CD4-positive, alpha-beta memory T cell (primary cell): ENCODE results near the gene TGFB1. TPM values are rescaled to one million over a fixed set of nuclear protein-coding genes. Genes with fewer than 3 reads are reported as not detected.

ENCODE experiments used
- CTCF ChIA-PET: fragments of 350-600 bp; sonication (Branson Sonifier 250); formaldehyde crosslinking; loops from one replicate; lab custom pipeline; 2021; ENCODE audit warnings: inconsistent platforms; ENCODE audit not compliant: partially characterized antibody; lab: Charles Lee
- POLR2A ChIA-PET: fragments of 350-600 bp; sonication (Branson Sonifier 250); formaldehyde crosslinking; loops from one replicate; lab custom pipeline; 2021; ENCODE audit not compliant: partially characterized antibody; lab: Charles Lee
- DNase-seq, 5 donors: peaks; one replicate each; pipeline versions ENCODE4 v3.0.0 to v3.0.0-alpha.2; 2020 to 2022; ENCODE audit warnings: mixed read lengths in 1 of 5
- H3K27ac ChIP-seq: one replicate; pipeline ENCODE4 v1.7.0; 2013; ENCODE audit warnings: low read depth, low read length
- H3K27me3 ChIP-seq: 2 replicates; pipeline ENCODE4 v1.7.0; 2013; ENCODE audit warnings: mild to moderate bottlenecking, low read length, moderate library complexity; ENCODE audit not compliant: insufficient read depth
- H3K36me3 ChIP-seq: 2 replicates; pipeline ENCODE4 v1.7.0; 2013; ENCODE audit warnings: mild to moderate bottlenecking, low read length, moderate library complexity; ENCODE audit not compliant: insufficient read depth
- H3K4me1 ChIP-seq: 2 replicates; pipeline ENCODE4 v1.7.0; 2013; ENCODE audit warnings: mild to moderate bottlenecking, low read length, moderate library complexity; ENCODE audit not compliant: insufficient read depth
- H3K4me3 ChIP-seq, 2 donors: one replicate each; pipeline ENCODE4 v1.7.0; 2013; ENCODE audit warnings: low read length in 2 of 2, mild to moderate bottlenecking in 1 of 2
- H3K9me3 ChIP-seq, 2 donors: one replicate each; pipeline ENCODE4 v1.7.0; 2013; ENCODE audit warnings: low read length in 2 of 2, control low read depth in 1 of 2; ENCODE audit not compliant: control insufficient read depth in 1 of 2
- H3K27ac Mint-ChIP-seq, 7 donors: one replicate each; pipeline ENCODE4 v1.8.0; 2020 to 2021; ENCODE audit warnings: mixed read lengths in 7 of 7, mild to moderate bottlenecking in 6 of 7, inconsistent platforms in 3 of 7, moderate library complexity in 3 of 7
- H3K27me3 Mint-ChIP-seq, 2 donors: one replicate each; pipeline ENCODE4 v1.8.0; 2020 to 2021; ENCODE audit warnings: mixed read lengths in 2 of 2
- H3K36me3 Mint-ChIP-seq, 2 donors: one replicate each; pipeline ENCODE4 v1.8.0; 2020 to 2021; ENCODE audit warnings: mixed read lengths in 2 of 2, inconsistent platforms in 1 of 2, mild to moderate bottlenecking in 1 of 2
- H3K4me1 Mint-ChIP-seq, 4 donors: one replicate each; pipeline ENCODE4 v1.8.0; 2020 to 2021; ENCODE audit warnings: mixed read lengths in 4 of 4, mild to moderate bottlenecking in 1 of 4
- H3K4me3 Mint-ChIP-seq, 8 donors: one replicate each; pipeline ENCODE4 v1.8.0; 2020 to 2021; ENCODE audit warnings: mixed read lengths in 8 of 8, mild to moderate bottlenecking in 7 of 8, moderate library complexity in 6 of 8, inconsistent platforms in 3 of 8
- H3K9me3 Mint-ChIP-seq, 8 donors: one replicate each; pipeline ENCODE4 v1.8.0; 2020 to 2021; ENCODE audit warnings: mixed read lengths in 8 of 8, mild to moderate bottlenecking in 5 of 8, inconsistent platforms in 3 of 8, moderate library complexity in 1 of 8
- intact Hi-C: fragments of 100-400 bp; cut with micrococcal nuclease; formaldehyde crosslinking; loops from one replicate; pipeline ENCODE4 v1.15.1; 2023
- polyA plus RNA-seq, 2 donors: library from polyadenylated mRNA; unstranded; fragments of 300-500 nt; fragmentation: Illumina TruSeq; gene quantifications; one replicate each; pipeline ENCODE4 v1.2.3, GENCODE V29; 2021
- total RNA-seq, 2 experiments: library from RNA; stranded (reverse); gene quantifications; one replicate each; pipeline ENCODE4 v1.2.3, GENCODE V29; 2021

TGFB1 gene
- total and polyA plus RNA-seq, 4 experiments from 2014 or later, result 28.1 to 143 (median 110) TPM

DNA sequence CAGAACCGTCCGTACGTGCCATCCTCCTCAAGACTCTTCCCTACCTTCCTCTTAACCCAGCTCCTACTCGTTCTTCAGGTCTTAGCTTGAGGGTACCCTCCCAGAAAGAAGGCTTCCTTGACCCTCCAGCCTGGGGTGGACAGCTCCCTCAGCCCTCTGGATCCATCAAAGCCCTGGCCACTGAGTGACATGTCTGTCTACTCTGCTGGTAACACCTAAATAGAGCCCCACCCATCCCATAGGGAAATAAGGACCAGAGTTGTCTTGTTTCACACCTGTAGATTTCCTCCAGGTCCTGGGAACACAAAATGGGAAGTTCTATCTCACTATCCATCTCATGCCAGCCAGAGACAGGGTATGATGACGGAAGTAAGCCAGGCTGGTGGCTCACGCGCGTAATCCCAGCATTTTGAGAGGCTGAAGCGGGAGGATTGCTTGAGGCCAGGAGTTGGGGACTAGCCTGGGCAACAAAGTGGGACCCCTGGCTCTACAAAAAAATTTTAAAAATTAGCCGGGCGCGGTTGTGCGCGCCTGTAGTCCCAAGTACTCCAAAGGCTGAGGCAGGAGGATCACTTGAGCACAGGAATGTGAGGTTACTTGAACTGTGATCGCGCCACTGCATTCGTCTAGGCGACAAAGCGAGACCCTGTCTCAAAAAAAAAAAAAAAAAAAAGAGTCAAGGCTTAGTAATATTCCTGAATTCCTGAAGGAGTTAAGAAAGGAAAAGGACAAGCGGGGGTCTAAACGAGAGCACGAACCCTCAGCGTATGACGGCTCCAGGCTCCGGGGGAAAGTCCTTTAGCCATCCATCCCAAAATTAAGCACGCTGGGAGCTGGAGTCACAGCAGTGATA is 44.3 kb downstream of the TGFB1 start:
- intact Hi-C loops, result loop anchor here (1.0 to 5.0 kb wide), 6 partner anchors 19 to 647 kb away; partner anchors contain the start of genes BCKDHA and EXOSC5
- H3K9me3 ChIP-seq, result no peaks in the 10 kb centered on the region
- DNase-seq, result peak in 1 of 5 donors; percentile 46
- peaks cover 34% of the 10 kb centered on the region for H3K36me3 ChIP-seq
- Mint-ChIP-seq H3K27ac (peak overlapping the region; percentile 97 to 100 (median 99)), H3K4me3 (peak overlapping the region; percentile 96 to 100 (median 97)), H3K9me3 (peaks cover 0 to 14% (median 0%) of the 10 kb centered on the region in 8 donors), H3K36me3 (peaks cover 25 to 71% of the 10 kb centered on the region in 2 donors), H3K27me3 (no peaks in the 10 kb centered on the region), H3K4me1 (peaks cover 50 to 92% (median 75%) of the 10 kb centered on the region in 4 donors)
- POLR2A ChIA-PET, result interaction anchor here (0.8 to 26.9 kb wide), 19 partner anchors 10 to 575 kb away, joined by 3 to 711 read pairs (median 8); partner anchors contain the start of genes ACTMAP, B3GNT8, B9D2 and HNRNPUL1
- CTCF ChIA-PET, result interaction anchor here (0.6 to 12.4 kb wide), 26 partner anchors 9 to 648 kb away, joined by 3 to 165 read pairs (median 5); partner anchors contain the start of genes B9D2, HNRNPUL1 and TGFB1
- peaks cover 84% of the 10 kb centered on the region for H3K4me1 ChIP-seq
- H3K27ac ChIP-seq, result peak overlapping the region; percentile 92
- H3K4me3 ChIP-seq, result peak overlapping the region; percentile 82 to 98
- H3K27me3 ChIP-seq, result no peaks in the 10 kb centered on the region

DNA sequence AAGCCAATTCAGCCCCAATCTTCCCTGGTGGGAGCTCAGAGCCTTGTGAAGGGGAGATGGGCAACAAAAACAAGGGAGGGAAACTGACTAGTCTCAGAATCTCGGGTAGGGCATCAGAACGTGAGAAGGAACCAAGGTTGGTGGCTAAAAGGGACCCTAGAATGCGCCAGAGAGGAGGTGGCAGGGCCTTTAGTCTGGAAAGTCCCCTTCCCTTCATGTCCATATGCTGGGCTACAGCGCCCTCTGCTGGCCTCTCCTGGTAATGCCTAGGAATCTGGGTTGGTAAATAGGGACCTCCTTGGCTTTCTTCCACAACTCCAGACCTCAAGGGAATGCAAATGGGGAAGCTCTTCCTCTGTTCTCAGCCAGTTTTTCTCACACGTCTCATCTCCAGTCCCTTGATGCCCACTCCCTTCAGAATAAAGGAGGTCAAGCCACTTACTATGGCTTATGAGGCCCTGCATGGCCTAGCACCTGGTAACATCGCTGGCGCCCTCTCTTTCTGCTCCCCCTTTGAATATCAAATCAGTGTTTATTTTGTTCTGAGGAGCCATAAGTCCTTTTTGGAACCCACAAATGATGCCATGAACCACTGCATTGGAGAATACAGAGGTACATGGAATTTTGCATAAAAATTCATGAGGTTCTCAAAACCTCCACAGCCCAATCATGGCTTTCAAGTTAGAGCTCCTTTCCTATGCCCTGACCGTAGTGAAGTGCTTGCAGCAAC is 45.1 kb downstream of the TGFB1 start:
- peaks cover 33 to 74% of the 10 kb centered on the region in 2 donors for H3K36me3 Mint-ChIP-seq
- H3K36me3 ChIP-seq, result peaks cover 39% of the 10 kb centered on the region
- no peaks in the 10 kb centered on the region for H3K27me3 Mint-ChIP-seq
- no peaks in the 10 kb centered on the region for H3K9me3 ChIP-seq
- H3K4me3 Mint-ChIP-seq, result peak overlapping the region; percentile 96 to 100 (median 97)
- ChIA-PET CTCF (interaction anchor here (0.8 to 12.4 kb wide), 27 partner anchors 8 to 647 kb away, joined by 3 to 165 read pairs (median 4); partner anchors contain the start of genes B9D2, HNRNPUL1 and TGFB1), POLR2A (interaction anchor here (0.6 to 26.9 kb wide), 25 partner anchors 11 to 1023 kb away, joined by 3 to 711 read pairs (median 7); partner anchors contain the start of genes ACTMAP, B3GNT8, B9D2 and CYP2S1)
- peak overlapping the region; percentile 97 to 100 (median 99) for H3K27ac Mint-ChIP-seq
- H3K27ac ChIP-seq, result peak overlapping the region; percentile 92
- H3K4me3 ChIP-seq, result peak overlapping the region; percentile 82 to 98
- H3K27me3 ChIP-seq, result no peaks in the 10 kb centered on the region
- peaks cover 88% of the 10 kb centered on the region for H3K4me1 ChIP-seq
- intact Hi-C loops, result loop anchor here (1.0 to 5.0 kb wide), 8 partner anchors 8 to 646 kb away; no protein-coding TSS in a partner anchor
- H3K4me1 Mint-ChIP-seq, result peaks cover 55 to 98% (median 79%) of the 10 kb centered on the region in 4 donors
- DNase-seq, result peak; percentile 87 to 93 (median 90)
- H3K9me3 Mint-ChIP-seq, result peaks cover 0 to 14% (median 0%) of the 10 kb centered on the region in 8 donors

DNA sequence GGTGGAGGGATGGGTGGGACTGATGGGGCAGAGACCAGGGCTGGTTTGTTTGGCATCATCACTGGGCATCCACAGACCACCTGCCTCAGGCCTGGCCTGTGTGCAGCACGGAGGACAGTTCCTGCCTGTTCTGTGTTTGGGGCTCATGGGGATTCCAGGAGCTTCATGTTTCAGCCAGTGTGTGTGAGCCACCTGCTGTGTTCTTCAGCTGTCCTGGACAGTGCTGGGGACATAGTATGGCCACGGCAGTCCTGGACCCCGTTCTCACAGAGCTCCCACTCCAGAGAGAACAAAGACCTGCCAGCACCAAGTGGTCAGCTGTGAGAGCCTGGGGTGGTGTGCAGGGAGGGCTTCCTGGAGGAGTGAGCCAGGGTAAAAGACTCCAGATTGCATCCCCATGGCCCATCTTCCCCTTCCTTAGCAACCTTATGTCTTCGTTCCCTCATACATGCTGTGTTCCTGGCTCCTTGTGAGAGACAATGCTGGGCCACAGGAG is 45.7 kb downstream of the TGFB1 start:
- peak overlapping the region; percentile 47 to 54 for H3K4me3 ChIP-seq
- H3K4me3 Mint-ChIP-seq, result peak overlapping the region; percentile 96 to 100 (median 97)
- H3K27ac ChIP-seq, result peak overlapping the region; percentile 92
- H3K9me3 ChIP-seq, result no peaks in the 10 kb centered on the region
- no peaks in the 10 kb centered on the region for H3K27me3 Mint-ChIP-seq
- peaks cover 32 to 74% of the 10 kb centered on the region in 2 donors for H3K36me3 Mint-ChIP-seq
- H3K4me1 Mint-ChIP-seq, result peaks cover 52 to 98% (median 78%) of the 10 kb centered on the region in 4 donors
- no peaks in the 10 kb centered on the region for H3K27me3 ChIP-seq
- ChIA-PET CTCF (interaction anchor here (0.9 to 12.4 kb wide), 19 partner anchors 12 to 646 kb away, joined by 3 to 165 read pairs (median 6); partner anchors contain the start of genes B9D2, HNRNPUL1 and TGFB1), POLR2A (interaction anchor here (0.6 to 26.9 kb wide), 27 partner anchors 10 to 1022 kb away, joined by 3 to 711 read pairs (median 7); partner anchors contain the start of genes ACTMAP, B3GNT8, B9D2 and CYP2S1)
- peak overlapping the region; percentile 97 to 100 (median 99) for H3K27ac Mint-ChIP-seq
- H3K36me3 ChIP-seq, result peaks cover 35% of the 10 kb centered on the region
- peak in 1 of 5 donors; percentile 45 for DNase-seq
- peaks cover 89% of the 10 kb centered on the region for H3K4me1 ChIP-seq
- intact Hi-C loops, result loop anchor here (1.0 to 5.0 kb wide), 8 partner anchors 8 to 645 kb away; no protein-coding TSS in a partner anchor
- H3K9me3 Mint-ChIP-seq, result peaks cover 0 to 14% (median 0%) of the 10 kb centered on the region in 8 donors

DNA sequence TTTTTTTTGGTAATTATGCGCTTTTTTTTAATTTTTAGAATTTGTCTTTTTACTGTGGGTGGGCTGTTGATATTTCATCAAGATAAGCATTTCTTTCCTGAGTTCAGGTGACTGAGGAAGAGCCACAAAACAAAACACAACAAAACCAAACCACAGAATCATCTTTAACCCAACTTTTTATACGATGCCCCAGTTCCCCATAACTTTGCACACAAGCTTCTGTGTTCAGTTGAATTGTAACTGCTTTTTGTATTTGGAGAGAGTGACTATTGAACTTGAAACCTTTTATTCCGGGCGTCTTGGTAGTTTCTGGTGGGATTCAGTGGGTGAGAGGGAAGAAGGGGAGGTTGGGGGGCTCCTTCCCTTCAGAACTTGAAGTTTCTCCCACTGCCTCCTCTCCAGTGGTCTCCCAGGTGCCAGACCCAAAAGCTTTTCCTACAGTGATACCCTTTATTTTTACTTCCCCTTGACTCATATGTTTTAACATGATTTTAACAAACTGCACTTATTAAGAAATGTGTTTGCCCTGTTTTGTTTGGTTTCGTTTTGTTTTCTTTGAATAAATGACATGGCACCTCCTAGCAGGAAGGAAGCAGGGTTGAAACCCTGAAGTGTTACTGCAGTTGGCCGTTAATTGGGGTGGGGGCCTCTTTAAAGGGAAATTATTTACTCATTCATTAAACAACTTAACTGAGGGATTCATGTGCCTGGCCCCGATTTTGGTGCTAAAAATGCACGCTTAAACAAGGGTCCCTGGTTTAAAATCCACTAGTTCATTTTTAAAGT is 46.4 kb downstream of the TGFB1 start:
- H3K4me3 Mint-ChIP-seq, result peak overlapping the region; percentile 80 to 100 (median 97)
- intact Hi-C loops, result loop anchor here (5.0 kb wide), 1 partner anchor 165 kb away; no protein-coding TSS in a partner anchor
- H3K27ac ChIP-seq, result peak overlapping the region; percentile 92
- H3K9me3 ChIP-seq, result no peaks in the 10 kb centered on the region
- H3K27me3 ChIP-seq, result no peaks in the 10 kb centered on the region
- ChIA-PET CTCF (interaction anchor here (0.8 to 12.4 kb wide), 16 partner anchors 11 to 332 kb away, joined by 3 to 165 read pairs (median 6); partner anchors contain the start of genes B9D2, HNRNPUL1 and TGFB1), POLR2A (interaction anchor here (0.6 to 26.9 kb wide), 26 partner anchors 9 to 644 kb away, joined by 3 to 711 read pairs (median 5); partner anchors contain the start of genes B3GNT8, B9D2, CYP2S1 and DMAC2)
- H3K4me1 Mint-ChIP-seq, result peaks cover 53 to 98% (median 81%) of the 10 kb centered on the region in 4 donors
- H3K4me1 ChIP-seq, result peaks cover 89% of the 10 kb centered on the region
- peaks cover 37 to 75% of the 10 kb centered on the region in 2 donors for H3K36me3 Mint-ChIP-seq
- peaks cover 28% of the 10 kb centered on the region for H3K36me3 ChIP-seq
- H3K27me3 Mint-ChIP-seq, result no peaks in the 10 kb centered on the region
- H3K4me3 ChIP-seq, result peak overlapping the region; percentile 47 to 54
- H3K9me3 Mint-ChIP-seq, result peaks cover 0 to 12% (median 0%) of the 10 kb centered on the region in 8 donors
- peak overlapping the region; percentile 97 to 100 (median 99) for H3K27ac Mint-ChIP-seq
- peak; percentile 57 to 78 (median 74) for DNase-seq

DNA sequence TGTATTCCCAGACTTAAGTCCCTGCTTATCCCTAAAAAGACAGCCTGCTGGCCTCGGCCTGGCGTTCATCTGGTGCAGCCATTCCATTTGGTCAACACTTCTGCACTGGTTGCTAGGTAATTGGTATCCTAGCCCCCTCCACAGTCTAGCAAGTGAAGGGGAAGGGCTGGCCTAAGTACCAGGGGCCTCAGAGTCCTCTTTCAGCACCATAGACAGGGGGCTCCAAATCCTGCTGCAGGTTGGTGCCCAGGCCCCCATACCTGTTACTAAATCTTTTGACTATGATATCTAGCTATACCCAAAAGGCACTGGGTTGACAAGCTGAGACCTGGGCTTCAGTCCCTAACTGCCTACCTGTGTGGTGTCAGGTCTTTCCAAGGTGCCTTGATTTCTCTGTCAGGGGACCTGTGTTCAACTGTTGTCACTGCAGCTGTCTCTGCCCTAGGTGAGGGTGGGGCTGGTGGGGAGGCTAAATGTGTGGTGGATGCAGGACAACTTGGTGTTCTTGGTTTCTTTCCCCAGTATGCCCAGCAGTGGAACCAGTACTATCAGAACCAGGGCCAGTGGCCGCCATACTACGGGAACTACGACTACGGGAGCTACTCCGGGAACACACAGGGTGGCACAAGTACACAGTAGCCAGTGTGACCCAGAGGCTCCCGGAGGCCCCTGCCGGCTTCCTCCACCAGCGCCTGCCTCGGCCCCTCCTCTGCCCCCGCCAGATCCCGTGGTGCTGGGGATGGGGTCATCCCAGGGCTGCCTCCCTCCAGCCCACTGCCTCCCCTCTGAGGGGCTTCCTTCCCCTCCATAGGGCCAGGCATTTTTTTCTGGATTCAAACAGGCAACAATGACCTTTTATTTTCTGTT is 47.6 kb downstream of the TGFB1 start:
- peak in 1 of 5 donors; percentile 44 for DNase-seq
- ChIA-PET CTCF (interaction anchor here (0.9 to 12.4 kb wide), 9 partner anchors 10 to 333 kb away, joined by 3 to 165 read pairs (median 5); partner anchors contain the start of genes B9D2 and HNRNPUL1), POLR2A (interaction anchor here (0.9 to 26.9 kb wide), 17 partner anchors 8 to 643 kb away, joined by 3 to 711 read pairs (median 8); partner anchors contain the start of genes B9D2, DMAC2, HNRNPUL1 and RAB4B)
- no peaks in the 10 kb centered on the region for H3K27me3 Mint-ChIP-seq
- Histone ChIP-seq H3K27me3 (no peaks in the 10 kb centered on the region), H3K36me3 (peaks cover 35% of the 10 kb centered on the region), H3K4me3 (peak overlapping the region in 1 of 2 donors; percentile 54), H3K27ac (peak overlapping the region; percentile 92), H3K4me1 (peaks cover 92% of the 10 kb centered on the region), H3K9me3 (no peaks in the 10 kb centered on the region)
- peaks cover 58 to 98% (median 82%) of the 10 kb centered on the region in 4 donors for H3K4me1 Mint-ChIP-seq
- H3K27ac Mint-ChIP-seq, result peak overlapping the region; percentile 97 to 100 (median 99)
- H3K9me3 Mint-ChIP-seq, result peaks cover 0 to 12% (median 0%) of the 10 kb centered on the region in 8 donors
- intact Hi-C loops, result loop anchor here (5.0 kb wide), 1 partner anchor 164 kb away; no protein-coding TSS in a partner anchor
- H3K4me3 Mint-ChIP-seq, result peak overlapping the region; percentile 80 to 100 (median 97)
- H3K36me3 Mint-ChIP-seq, result peaks cover 45 to 79% of the 10 kb centered on the region in 2 donors
